KOPT-K1 (cell line): Measurements from ENCODE around the gene TMEM272.
A peak's percentile ranks its signal among the peaks of the same experiment; 100 is the strongest.

Source experiments
- H3K27ac ChIP-seq: fragments of 200-600 bp; sonication (generic); 2 replicates; pipeline ENCODE4 v1.5.1; 2016; ENCODE audit warnings: antibody characterized with exemption, mild to moderate bottlenecking, low read depth, low read length; ENCODE audit not compliant: poor library complexity, severe bottlenecking
- H3K36me3 ChIP-seq: fragments of 200-600 bp; sonication (generic); 2 replicates; pipeline ENCODE4 v1.5.1; 2017; ENCODE audit warnings: antibody characterized with exemption, mild to moderate bottlenecking, low read length, moderate library complexity; ENCODE audit not compliant: insufficient read depth
- H3K9me3 ChIP-seq: fragments of 200-600 bp; sonication (generic); 2 replicates; pipeline ENCODE4 v1.5.1; 2017; ENCODE audit warnings: antibody characterized with exemption, low read length, mild to moderate bottlenecking; ENCODE audit not compliant: insufficient read depth, poor library complexity, severe bottlenecking

Gene TMEM272

DNA sequence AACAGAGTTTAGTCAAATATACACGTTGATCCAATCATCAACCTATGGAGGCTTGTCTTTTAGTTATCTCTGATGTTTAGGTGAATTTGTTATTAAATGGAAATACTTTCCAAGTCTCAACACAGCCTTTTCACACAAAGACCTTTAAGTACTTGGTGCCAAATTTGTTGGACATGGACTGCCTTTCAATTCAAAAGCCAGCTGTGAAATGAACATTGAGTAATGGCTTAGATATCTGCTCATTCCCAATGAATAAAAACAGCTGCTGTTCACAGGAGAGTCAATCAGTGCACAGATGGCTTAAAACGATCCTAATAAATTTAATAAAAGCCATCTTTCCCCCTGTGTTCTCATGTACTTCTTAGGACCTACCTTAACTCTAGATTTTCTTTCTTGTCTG, 21.1 kb downstream of the TMEM272 start:
- no peak overlapping the region for H3K27ac ChIP-seq
- no peaks in the 10 kb centered on the region for H3K36me3 ChIP-seq
- no peaks in the 10 kb centered on the region for H3K9me3 ChIP-seq

GRCh38 chr13:51823359-51823758, 21.6 kb downstream of the TMEM272 start:
- no peaks in the 10 kb centered on the region for H3K9me3 ChIP-seq
- no peak overlapping the region for H3K27ac ChIP-seq
- H3K36me3 ChIP-seq: no peaks in the 10 kb centered on the region

- no peaks in the 10 kb centered on the region for H3K36me3 ChIP-seq
- no peaks in the 10 kb centered on the region for H3K9me3 ChIP-seq
- no peak overlapping the region for H3K27ac ChIP-seq
These were observed 22.7 kb downstream of the TMEM272 start for GRCh38 chr13:51822106-51822815.

- Histone ChIP-seq H3K27ac (no peak overlapping the region), H3K36me3 (no peaks in the 10 kb centered on the region), H3K9me3 (no peaks in the 10 kb centered on the region)
These were observed 23.4 kb downstream of the TMEM272 start for GRCh38 chr13:51821606-51822005.

GRCh38 chr13:51820016-51820597, 24.9 kb downstream of the TMEM272 start:
- Histone ChIP-seq H3K27ac (no peak overlapping the region), H3K9me3 (no peaks in the 10 kb centered on the region), H3K36me3 (no peaks in the 10 kb centered on the region)

DNA sequence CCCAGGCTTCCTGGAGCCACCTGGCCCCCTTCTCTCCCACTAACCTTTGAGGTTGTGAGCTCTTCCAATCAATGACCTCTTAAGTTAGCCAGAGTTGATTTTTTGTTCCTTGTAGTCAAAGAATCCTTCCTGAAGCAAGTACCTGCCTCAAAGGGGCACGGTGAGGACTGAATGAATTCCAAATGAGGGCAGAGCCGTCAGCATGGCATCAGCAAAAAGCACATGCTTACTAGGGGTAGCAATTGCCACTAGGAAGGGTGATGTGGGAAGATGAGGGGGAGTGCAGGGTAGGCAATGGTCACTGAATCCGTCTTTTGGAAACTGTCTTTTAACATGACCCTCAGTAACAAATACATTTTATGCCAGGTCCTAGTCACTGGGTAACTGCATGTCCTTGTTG, 25.4 kb downstream of the TMEM272 start:
- H3K9me3 ChIP-seq: no peaks in the 10 kb centered on the region
- H3K36me3 ChIP-seq: no peaks in the 10 kb centered on the region
- no peak overlapping the region for H3K27ac ChIP-seq

- Histone ChIP-seq H3K9me3 (no peaks in the 10 kb centered on the region), H3K36me3 (no peaks in the 10 kb centered on the region), H3K27ac (no peak overlapping the region)
These were observed 26.0 kb downstream of the TMEM272 start for GRCh38 chr13:51818781-51819511.

GRCh38 chr13:51818276-51818675, 26.7 kb downstream of the TMEM272 start:
- no peaks in the 10 kb centered on the region for H3K36me3 ChIP-seq
- H3K27ac ChIP-seq: no peak overlapping the region
- no peaks in the 10 kb centered on the region for H3K9me3 ChIP-seq

GRCh38 chr13:51817717-51818116, 27.3 kb downstream of the TMEM272 start:
- Histone ChIP-seq H3K36me3 (no peaks in the 10 kb centered on the region), H3K27ac (no peak overlapping the region)

GRCh38 chr13:51816604-51817249, 28.2 kb downstream of the TMEM272 start:
- H3K27ac ChIP-seq: no peak overlapping the region
- no peaks in the 10 kb centered on the region for H3K9me3 ChIP-seq
- H3K36me3 ChIP-seq: no peaks in the 10 kb centered on the region

More at GRCh38 chr13:51817717-51818116, 27.3 kb downstream of the TMEM272 start:
- H3K9me3 ChIP-seq: no peaks in the 10 kb centered on the region

GRCh38 chr13:51815848-51816247, 29.1 kb downstream of the TMEM272 start:
- H3K9me3 ChIP-seq: no peaks in the 10 kb centered on the region
- H3K27ac ChIP-seq: no peak overlapping the region
- H3K36me3 ChIP-seq: no peaks in the 10 kb centered on the region

DNA sequence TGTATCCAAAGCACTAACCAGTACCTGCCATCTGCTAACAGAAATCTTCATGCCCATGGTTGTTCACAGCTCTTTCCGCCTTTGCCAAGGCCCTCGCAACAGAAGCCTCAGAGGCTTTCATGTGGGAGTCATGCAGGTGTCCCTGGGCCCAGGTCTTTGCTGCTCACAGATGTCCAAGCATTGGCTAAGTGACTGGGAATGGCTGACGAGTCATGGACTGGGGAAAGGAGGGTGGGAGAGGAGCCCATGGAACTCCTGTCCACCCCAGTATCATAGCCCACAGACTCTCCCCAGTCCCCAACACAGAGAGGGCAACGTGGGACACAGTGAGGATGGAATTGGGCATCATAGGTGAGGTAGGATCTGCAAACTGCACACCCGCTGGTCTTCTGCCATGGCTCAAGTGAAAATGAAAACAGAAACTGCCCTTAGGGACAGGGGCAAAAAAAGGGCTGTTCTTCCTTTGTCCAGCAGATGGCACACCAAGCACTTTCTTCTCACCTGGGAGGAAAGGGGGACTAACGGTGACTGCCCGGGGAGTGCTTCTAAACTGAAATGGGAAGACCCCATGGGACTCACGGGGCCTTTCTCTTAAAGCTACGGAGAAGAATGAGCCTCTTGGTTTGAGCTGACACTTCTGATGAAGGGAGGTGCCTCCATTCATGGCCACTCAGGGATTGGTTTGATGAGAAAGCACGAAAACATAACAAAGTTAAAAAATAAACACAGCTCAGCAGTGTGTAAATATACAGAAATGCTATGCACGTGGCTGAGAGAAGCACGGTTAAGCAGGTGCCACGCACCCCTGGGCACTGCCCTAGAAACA, 29.9 kb downstream of the TMEM272 start:
- peak overlapping the region; percentile 23 for H3K27ac ChIP-seq
- no peaks in the 10 kb centered on the region for H3K9me3 ChIP-seq

DNA sequence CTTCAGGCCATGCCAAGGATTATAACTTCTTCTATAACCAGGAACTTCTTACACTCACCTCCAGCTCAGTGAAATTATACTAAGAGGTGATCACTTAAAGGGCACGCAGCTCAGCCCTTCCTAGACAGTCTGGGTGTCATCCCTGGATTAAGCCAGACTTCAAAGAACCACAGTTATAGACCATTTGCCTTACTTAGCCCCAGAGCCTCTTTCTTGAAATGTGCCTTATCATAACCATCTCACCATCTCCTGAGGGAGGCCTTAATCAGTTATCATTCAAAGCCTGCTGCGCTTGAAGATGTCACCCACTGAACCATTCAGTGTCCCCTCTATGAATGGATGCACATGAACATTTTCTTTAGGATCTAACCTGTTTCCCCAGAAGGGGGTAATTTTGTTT, 30.9 kb downstream of the TMEM272 start:
- Histone ChIP-seq H3K27ac (no peak overlapping the region), H3K36me3 (no peaks in the 10 kb centered on the region), H3K9me3 (no peaks in the 10 kb centered on the region)

More for the DNA sequence above, 29.9 kb downstream of the TMEM272 start:
- no peaks in the 10 kb centered on the region for H3K36me3 ChIP-seq

DNA sequence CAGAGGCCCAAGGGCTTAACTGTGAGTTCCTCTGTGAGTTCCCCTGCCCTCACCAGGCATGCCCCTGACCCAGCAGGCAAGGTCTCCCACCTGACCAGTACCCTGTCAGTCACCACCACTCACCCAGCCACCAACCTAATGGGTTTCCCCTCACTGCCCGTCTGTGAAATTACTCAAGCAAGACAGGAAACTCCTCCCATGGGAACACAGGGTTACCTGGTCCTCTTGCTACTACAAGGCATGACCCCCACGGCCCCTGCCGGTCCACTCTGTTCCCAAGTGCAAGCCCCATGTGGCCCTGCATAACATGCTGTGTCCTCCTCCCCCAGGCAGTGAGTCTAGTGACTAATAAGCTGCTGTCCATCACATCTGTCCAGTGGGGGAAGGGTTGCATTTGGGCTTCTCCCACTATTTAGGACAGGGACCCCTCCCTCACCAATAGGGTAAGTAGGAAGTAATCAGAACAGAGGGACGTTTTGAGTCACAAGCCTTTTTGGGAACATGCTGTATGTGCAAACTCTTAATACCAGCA, 33.0 kb downstream of the TMEM272 start:
- H3K27ac ChIP-seq: no peak overlapping the region
- no peaks in the 10 kb centered on the region for H3K9me3 ChIP-seq
- no peaks in the 10 kb centered on the region for H3K36me3 ChIP-seq
